WTC11 (cell line): ENCODE measurements around the gene TCP11L2. TPM values are rescaled to one million over a fixed set of nuclear protein-coding genes. Genes with fewer than 3 reads are reported as not detected.

ENCODE experiments used
- ATAC-seq: fragments of 200-7000 bp; cut with Tn5 transposase; 2 replicates; pipeline ENCODE4 v1.10.0; 2021; ENCODE audit warnings: mild to moderate bottlenecking, moderate library complexity
- CTCF ChIA-PET: fragments of 300-600 bp; sonication (Branson Sonifier 250); formaldehyde crosslinking; loops from one replicate; lab custom pipeline; 2021; ENCODE audit warnings: antibody characterized with exemption; lab: Charles Lee
- POLR2A ChIA-PET: fragments of 350-600 bp; sonication (Branson Sonifier 250); formaldehyde crosslinking; loops from one replicate; lab custom pipeline; 2021; ENCODE audit warnings: antibody characterized with exemption; lab: Charles Lee
- DNase-seq: peaks from one replicate; pipeline ENCODE4 v3.0.0; 2021; ENCODE audit warnings: low spot score
- H3K27ac Mint-ChIP-seq: 2 replicates; pipeline ENCODE4 v1.8.0; 2021; ENCODE audit warnings: mixed read lengths
- H3K27me3 Mint-ChIP-seq: 2 replicates; pipeline ENCODE4 v1.8.0; 2021; ENCODE audit warnings: low read depth, mild to moderate bottlenecking, moderate library complexity, mixed read lengths
- H3K36me3 Mint-ChIP-seq: 2 replicates; pipeline ENCODE4 v1.8.0; 2021; ENCODE audit warnings: mixed read lengths
- H3K4me1 Mint-ChIP-seq: 2 replicates; pipeline ENCODE4 v1.8.0; 2022; ENCODE audit warnings: mixed read lengths
- H3K4me3 Mint-ChIP-seq: 2 replicates; pipeline ENCODE4 v1.8.0; 2021; ENCODE audit warnings: mild to moderate bottlenecking, moderate library complexity, mixed read lengths
- H3K9me3 Mint-ChIP-seq: 2 replicates; pipeline ENCODE4 v1.8.0; 2021; ENCODE audit warnings: mixed read lengths
- EMX1 ChIP-seq: fragments of 250-450 bp; sonication (Bioruptor Pico); IDR thresholded peaks from 2 replicates; pipeline ENCODE4 v1.8.0; 2021; ENCODE audit warnings: mild to moderate bottlenecking
- FOXK1 ChIP-seq: sonication (generic); formaldehyde crosslinking; IDR thresholded peaks from 2 replicates; pipeline ENCODE4 v1.8.0; 2022; ENCODE audit warnings: mild to moderate bottlenecking, moderate library complexity, missing genetic modification reagents
- GABPB1 ChIP-seq: sonication (generic); formaldehyde crosslinking; IDR thresholded peaks from 2 replicates; pipeline ENCODE4 v1.8.1; 2023; ENCODE audit warnings: mild to moderate bottlenecking, missing genetic modification reagents
- GRHL2 ChIP-seq: fragments of 250-450 bp; sonication (Bioruptor Pico); IDR thresholded peaks from 2 replicates; pipeline ENCODE4 v1.8.0; 2022; ENCODE audit warnings: mild to moderate bottlenecking, moderate library complexity; ENCODE audit not compliant: insufficient replicate concordance, severe bottlenecking
- MXD4 ChIP-seq: fragments of 250-450 bp; sonication (Bioruptor Pico); IDR thresholded peaks from 2 replicates; pipeline ENCODE4 v1.8.0; 2021; ENCODE audit warnings: mild to moderate bottlenecking, moderate library complexity, borderline replicate concordance
- MYBL2 ChIP-seq: sonication (generic); formaldehyde crosslinking; IDR thresholded peaks from 2 replicates; pipeline ENCODE4 v1.8.1; 2023; ENCODE audit warnings: mild to moderate bottlenecking, moderate library complexity, missing genetic modification reagents
- RELA ChIP-seq: sonication (generic); formaldehyde crosslinking; IDR thresholded peaks from 2 replicates; pipeline ENCODE4 v1.8.1; 2022; ENCODE audit warnings: missing genetic modification reagents, mild to moderate bottlenecking, borderline replicate concordance
- SMAD4 ChIP-seq: sonication (generic); formaldehyde crosslinking; IDR thresholded peaks from 2 replicates; pipeline ENCODE4 v1.8.0; 2022; ENCODE audit warnings: mild to moderate bottlenecking, missing genetic modification reagents
- SOX15 ChIP-seq: fragments of 250-450 bp; sonication (Bioruptor Pico); IDR thresholded peaks from 2 replicates; pipeline ENCODE4 v1.9.0; 2021; ENCODE audit warnings: mild to moderate bottlenecking
- ZBTB21 ChIP-seq: sonication (generic); formaldehyde crosslinking; IDR thresholded peaks from 2 replicates; pipeline ENCODE4 v1.8.1; 2023; ENCODE audit warnings: mild to moderate bottlenecking, missing genetic modification reagents, borderline replicate concordance
- ZNF121 ChIP-seq: sonication (generic); formaldehyde crosslinking; IDR thresholded peaks from 2 replicates; pipeline ENCODE4 v1.8.0; 2023; ENCODE audit warnings: missing genetic modification reagents
- ZNF138 ChIP-seq: sonication (generic); formaldehyde crosslinking; conservative IDR thresholded peaks from 2 replicates; pipeline ENCODE4 v1.8.1; 2022; ENCODE audit warnings: mild to moderate bottlenecking, moderate library complexity, missing genetic modification reagents
- ZNF396 ChIP-seq: fragments of 250-450 bp; sonication (Bioruptor Pico); IDR thresholded peaks from 2 replicates; pipeline ENCODE4 v1.8.0; 2021; ENCODE audit warnings: mild to moderate bottlenecking, moderate library complexity, borderline replicate concordance
- total RNA-seq: library from RNA; stranded (reverse); gene quantifications from 3 replicates; pipeline ENCODE4 v1.2.3, GENCODE V29; 2021
- TF ChIP-seq, protein P1 (sequence below): sonication (generic); formaldehyde crosslinking; IDR thresholded peaks from 2 replicates; pipeline ENCODE4 v1.8.1; 2022; ENCODE audit warnings: low read depth, missing genetic modification reagents, borderline replicate concordance
- TF ChIP-seq, protein P2 (sequence below): sonication (generic); formaldehyde crosslinking; IDR thresholded peaks from 2 replicates; pipeline ENCODE4 v1.8.0; 2022; ENCODE audit warnings: mild to moderate bottlenecking, missing genetic modification reagents
- TF ChIP-seq, protein P3 (sequence below): fragments of 250-450 bp; sonication (Bioruptor Pico); IDR thresholded peaks from 2 replicates; pipeline ENCODE4 v1.9.0; 2021; ENCODE audit warnings: moderate library complexity, mild to moderate bottlenecking, inconsistent platforms, borderline replicate concordance
- TF ChIP-seq, protein P4 (sequence below): sonication (generic); formaldehyde crosslinking; IDR thresholded peaks from 2 replicates; pipeline ENCODE4 v1.8.1; 2022; ENCODE audit warnings: mild to moderate bottlenecking, moderate library complexity, missing genetic modification reagents
- TF ChIP-seq, protein P5 (sequence below): sonication (generic); formaldehyde crosslinking; IDR thresholded peaks from 2 replicates; pipeline ENCODE4 v1.8.1; 2023; ENCODE audit warnings: mild to moderate bottlenecking, missing genetic modification reagents, borderline replicate concordance

The TCP11L2 gene
- total RNA-seq, 1 experiment from 2014 or later: 12.3 TPM

DNA sequence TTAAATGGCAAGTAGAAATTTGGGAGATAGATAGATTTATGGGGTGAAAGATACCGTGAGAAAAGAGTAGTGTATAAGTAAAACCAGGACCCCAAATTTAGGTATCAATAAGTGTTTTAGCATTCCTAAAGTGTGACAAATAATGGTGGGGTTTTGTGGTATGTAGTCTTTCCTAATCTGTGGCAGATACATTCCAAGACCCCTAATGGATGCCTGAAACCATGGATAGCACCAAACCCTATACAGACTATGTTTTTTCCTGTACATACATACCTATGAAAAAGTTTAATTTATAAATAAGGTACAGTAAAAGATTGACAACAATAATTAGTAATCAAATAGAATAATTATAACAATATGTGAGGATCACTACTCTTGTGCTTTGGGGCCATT, 14.4 kb upstream of the TCP11L2 start:
- no peak for ATAC-seq

DNA sequence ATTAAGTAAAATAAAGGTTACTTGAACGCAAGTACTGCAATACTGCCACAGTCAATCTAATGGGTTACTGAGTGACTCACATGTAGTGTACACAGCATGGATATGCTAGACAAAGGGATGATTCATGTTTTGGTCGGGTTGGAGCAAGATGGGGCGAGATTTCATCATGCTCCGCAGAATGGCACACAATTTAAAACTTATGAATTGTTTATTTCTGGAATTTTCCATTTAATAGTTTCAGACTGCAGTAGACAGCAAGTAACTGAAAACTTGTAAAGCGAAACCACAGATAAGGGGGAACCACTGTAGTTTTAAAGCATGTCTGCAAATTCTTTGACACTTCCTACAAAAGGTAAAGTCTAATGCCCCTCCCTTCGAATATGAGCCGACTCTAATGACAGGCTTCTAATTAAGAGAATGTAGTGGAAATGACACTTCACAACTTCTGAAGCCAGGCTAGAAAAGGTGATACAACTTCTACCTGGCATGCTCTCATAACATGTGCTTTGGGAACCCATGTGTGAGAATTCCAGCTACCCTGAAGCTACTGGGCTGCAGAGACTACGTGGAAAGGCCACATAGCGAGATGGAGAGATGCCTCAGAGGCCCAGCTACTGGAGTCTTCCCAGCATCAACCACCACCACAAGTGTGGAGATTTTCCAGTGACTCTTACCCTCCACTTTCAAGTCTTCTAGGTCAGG, 13.9 kb upstream of the TCP11L2 start:
- POLR2A ChIA-PET: no interaction called here
- H3K27me3 Mint-ChIP-seq: no peaks in the 10 kb centered on the region; the same call in 1 of the 2 replicates
- no peak overlapping the region for H3K27ac Mint-ChIP-seq
- DNase-seq (no peak), ATAC-seq (no peak)
- H3K36me3 Mint-ChIP-seq: no peaks in the 10 kb centered on the region
- H3K9me3 Mint-ChIP-seq: no peaks in the 10 kb centered on the region
- peak; percentile 100 for TF ChIP-seq GABPB1
- TF ChIP-seq, protein P1, sequence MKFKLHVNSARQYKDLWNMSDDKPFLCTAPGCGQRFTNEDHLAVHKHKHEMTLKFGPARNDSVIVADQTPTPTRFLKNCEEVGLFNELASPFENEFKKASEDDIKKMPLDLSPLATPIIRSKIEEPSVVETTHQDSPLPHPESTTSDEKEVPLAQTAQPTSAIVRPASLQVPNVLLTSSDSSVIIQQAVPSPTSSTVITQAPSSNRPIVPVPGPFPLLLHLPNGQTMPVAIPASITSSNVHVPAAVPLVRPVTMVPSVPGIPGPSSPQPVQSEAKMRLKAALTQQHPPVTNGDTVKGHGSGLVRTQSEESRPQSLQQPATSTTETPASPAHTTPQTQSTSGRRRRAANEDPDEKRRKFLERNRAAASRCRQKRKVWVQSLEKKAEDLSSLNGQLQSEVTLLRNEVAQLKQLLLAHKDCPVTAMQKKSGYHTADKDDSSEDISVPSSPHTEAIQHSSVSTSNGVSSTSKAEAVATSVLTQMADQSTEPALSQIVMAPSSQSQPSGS: no peak
- H3K4me3 Mint-ChIP-seq: no peak overlapping the region
- no peaks in the 10 kb centered on the region for H3K4me1 Mint-ChIP-seq
- CTCF ChIA-PET: interaction anchor here (0.6 kb wide), 1 partner anchor 124 kb away, joined by 3 read pairs; no protein-coding TSS in a partner anchor

More for the DNA sequence above, 14.4 kb upstream of the TCP11L2 start:
- no peak overlapping the region for H3K27ac Mint-ChIP-seq
- TF ChIP-seq, protein P2, sequence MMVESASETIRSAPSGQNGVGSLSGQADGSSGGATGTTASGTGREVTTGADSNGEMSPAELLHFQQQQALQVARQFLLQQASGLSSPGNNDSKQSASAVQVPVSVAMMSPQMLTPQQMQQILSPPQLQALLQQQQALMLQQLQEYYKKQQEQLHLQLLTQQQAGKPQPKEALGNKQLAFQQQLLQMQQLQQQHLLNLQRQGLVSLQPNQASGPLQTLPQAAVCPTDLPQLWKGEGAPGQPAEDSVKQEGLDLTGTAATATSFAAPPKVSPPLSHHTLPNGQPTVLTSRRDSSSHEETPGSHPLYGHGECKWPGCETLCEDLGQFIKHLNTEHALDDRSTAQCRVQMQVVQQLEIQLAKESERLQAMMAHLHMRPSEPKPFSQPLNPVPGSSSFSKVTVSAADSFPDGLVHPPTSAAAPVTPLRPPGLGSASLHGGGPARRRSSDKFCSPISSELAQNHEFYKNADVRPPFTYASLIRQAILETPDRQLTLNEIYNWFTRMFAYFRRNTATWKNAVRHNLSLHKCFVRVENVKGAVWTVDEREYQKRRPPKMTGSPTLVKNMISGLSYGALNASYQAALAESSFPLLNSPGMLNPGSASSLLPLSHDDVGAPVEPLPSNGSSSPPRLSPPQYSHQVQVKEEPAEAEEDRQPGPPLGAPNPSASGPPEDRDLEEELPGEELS: no peak
- TF ChIP-seq, protein P3, sequence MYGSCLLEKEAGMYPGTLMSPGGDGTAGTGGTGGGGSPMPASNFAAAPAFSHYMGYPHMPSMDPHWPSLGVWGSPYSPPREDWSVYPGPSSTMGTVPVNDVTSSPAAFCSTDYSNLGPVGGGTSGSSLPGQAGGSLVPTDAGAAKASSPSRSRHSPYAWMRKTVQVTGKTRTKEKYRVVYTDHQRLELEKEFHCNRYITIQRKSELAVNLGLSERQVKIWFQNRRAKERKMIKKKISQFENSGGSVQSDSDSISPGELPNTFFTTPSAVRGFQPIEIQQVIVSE (CRISPR knock-in tag): no peak
- TF ChIP-seq MXD4 (CRISPR knock-in tag): no peak
- TF ChIP-seq FOXK1 (CRISPR knock-in tag): no peak
- no peak for TF ChIP-seq ZNF121 (CRISPR knock-in tag)
- TF ChIP-seq ZBTB21 (CRISPR knock-in tag): no peak
- TF ChIP-seq SOX15 (CRISPR knock-in tag): no peak
- no peak for TF ChIP-seq ZNF396
- TF ChIP-seq MYBL2 (CRISPR knock-in tag): no peak
- no peak for TF ChIP-seq GRHL2 (CRISPR knock-in tag)
- no peak for TF ChIP-seq EMX1 (CRISPR knock-in tag)
- no peak for TF ChIP-seq ZNF138 (CRISPR knock-in tag)
- TF ChIP-seq, all 79 proteins: peak for 0
- ChIA-PET CTCF (no interaction called here), POLR2A (no interaction called here)
- Mint-ChIP-seq H3K36me3 (no peaks in the 10 kb centered on the region), H3K4me3 (no peak overlapping the region), H3K9me3 (no peaks in the 10 kb centered on the region), H3K27me3 (no peaks in the 10 kb centered on the region; the same call in 1 of the 2 replicates), H3K4me1 (no peaks in the 10 kb centered on the region)
- DNase-seq: no peak

DNA sequence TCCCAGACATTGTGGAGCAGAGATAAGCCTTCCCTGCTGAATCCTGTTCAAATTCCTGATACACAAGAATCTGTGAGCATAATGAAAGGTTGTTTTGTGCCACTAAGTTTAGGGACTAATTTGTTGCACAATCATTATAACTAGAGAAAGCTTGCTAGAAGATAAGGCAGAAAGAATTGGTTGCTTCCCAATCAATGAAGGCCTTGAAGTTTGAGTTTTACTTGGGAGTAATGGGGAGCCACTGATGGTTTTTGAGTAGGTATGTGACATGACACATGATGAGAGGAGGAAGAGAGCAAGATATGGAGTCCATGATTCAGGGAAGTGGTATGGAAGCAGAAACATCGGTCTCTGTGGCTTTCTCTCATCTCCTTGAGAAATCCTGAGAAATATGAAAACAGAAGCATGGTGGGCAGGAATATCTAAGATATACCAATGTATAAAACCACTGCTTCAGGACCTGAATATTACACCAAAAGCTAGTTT, 13.3 kb upstream of the TCP11L2 start:
- ChIA-PET POLR2A (no interaction called here), CTCF (interaction anchor here (0.6 kb wide), 1 partner anchor 125 kb away, joined by 3 read pairs; no protein-coding TSS in a partner anchor)
- ATAC-seq (no peak), DNase-seq (no peak)
- no peak overlapping the region for H3K27ac Mint-ChIP-seq
- TF ChIP-seq ZBTB21 (CRISPR knock-in tag) (no peak), RELA (no peak), GABPB1 (no peak), SMAD4 (CRISPR knock-in tag) (no peak)
- TF ChIP-seq, protein P4, sequence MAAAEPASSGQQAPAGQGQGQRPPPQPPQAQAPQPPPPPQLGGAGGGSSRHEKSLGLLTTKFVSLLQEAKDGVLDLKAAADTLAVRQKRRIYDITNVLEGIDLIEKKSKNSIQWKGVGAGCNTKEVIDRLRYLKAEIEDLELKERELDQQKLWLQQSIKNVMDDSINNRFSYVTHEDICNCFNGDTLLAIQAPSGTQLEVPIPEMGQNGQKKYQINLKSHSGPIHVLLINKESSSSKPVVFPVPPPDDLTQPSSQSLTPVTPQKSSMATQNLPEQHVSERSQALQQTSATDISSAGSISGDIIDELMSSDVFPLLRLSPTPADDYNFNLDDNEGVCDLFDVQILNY (CRISPR knock-in tag): no peak
- TF ChIP-seq, protein P5, sequence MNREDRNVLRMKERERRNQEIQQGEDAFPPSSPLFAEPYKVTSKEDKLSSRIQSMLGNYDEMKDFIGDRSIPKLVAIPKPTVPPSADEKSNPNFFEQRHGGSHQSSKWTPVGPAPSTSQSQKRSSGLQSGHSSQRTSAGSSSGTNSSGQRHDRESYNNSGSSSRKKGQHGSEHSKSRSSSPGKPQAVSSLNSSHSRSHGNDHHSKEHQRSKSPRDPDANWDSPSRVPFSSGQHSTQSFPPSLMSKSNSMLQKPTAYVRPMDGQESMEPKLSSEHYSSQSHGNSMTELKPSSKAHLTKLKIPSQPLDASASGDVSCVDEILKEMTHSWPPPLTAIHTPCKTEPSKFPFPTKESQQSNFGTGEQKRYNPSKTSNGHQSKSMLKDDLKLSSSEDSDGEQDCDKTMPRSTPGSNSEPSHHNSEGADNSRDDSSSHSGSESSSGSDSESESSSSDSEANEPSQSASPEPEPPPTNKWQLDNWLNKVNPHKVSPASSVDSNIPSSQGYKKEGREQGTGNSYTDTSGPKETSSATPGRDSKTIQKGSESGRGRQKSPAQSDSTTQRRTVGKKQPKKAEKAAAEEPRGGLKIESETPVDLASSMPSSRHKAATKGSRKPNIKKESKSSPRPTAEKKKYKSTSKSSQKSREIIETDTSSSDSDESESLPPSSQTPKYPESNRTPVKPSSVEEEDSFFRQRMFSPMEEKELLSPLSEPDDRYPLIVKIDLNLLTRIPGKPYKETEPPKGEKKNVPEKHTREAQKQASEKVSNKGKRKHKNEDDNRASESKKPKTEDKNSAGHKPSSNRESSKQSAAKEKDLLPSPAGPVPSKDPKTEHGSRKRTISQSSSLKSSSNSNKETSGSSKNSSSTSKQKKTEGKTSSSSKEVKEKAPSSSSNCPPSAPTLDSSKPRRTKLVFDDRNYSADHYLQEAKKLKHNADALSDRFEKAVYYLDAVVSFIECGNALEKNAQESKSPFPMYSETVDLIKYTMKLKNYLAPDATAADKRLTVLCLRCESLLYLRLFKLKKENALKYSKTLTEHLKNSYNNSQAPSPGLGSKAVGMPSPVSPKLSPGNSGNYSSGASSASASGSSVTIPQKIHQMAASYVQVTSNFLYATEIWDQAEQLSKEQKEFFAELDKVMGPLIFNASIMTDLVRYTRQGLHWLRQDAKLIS (CRISPR knock-in tag): no peak
- TF ChIP-seq, protein P3 (CRISPR knock-in tag): no peak
- no peaks in the 10 kb centered on the region for H3K36me3 Mint-ChIP-seq
- H3K4me1 Mint-ChIP-seq: no peaks in the 10 kb centered on the region
- no peak overlapping the region for H3K4me3 Mint-ChIP-seq
- no peaks in the 10 kb centered on the region for H3K9me3 Mint-ChIP-seq
- no peaks in the 10 kb centered on the region; the same call in 1 of the 2 replicates for H3K27me3 Mint-ChIP-seq
